H9 (cell line): ENCODE results near the gene ABR. TPM values are rescaled to one million over a fixed set of nuclear protein-coding genes. Genes with fewer than 3 reads are reported as not detected.

Experiments used
- DNase-seq: peaks from one replicate; pipeline ENCODE4 v3.0.0-alpha.2; 2017
- H2AFZ ChIP-seq: one replicate; pipeline ENCODE4 v1.6.1; 2013; ENCODE audit warnings: mild to moderate bottlenecking, low read length, control low read depth, moderate library complexity
- H2AK5ac ChIP-seq: 2 replicates; pipeline ENCODE4 v1.6.1; 2013; ENCODE audit warnings: low read length, control low read depth, mixed read lengths; ENCODE audit not compliant: insufficient read length
- H2BK120ac ChIP-seq: one replicate; pipeline ENCODE4 v1.6.1; 2013; ENCODE audit warnings: low read depth, mild to moderate bottlenecking, low read length, control low read depth, inconsistent platforms; ENCODE audit not compliant: poor library complexity, severe bottlenecking
- H2BK12ac ChIP-seq: 2 replicates; pipeline ENCODE4 v1.6.1; 2013; ENCODE audit warnings: low read length, control low read depth, mixed read lengths, low read depth; ENCODE audit not compliant: insufficient read length
- H2BK15ac ChIP-seq: 2 replicates; pipeline ENCODE4 v1.6.1; 2013; ENCODE audit warnings: low read depth, low read length, control low read depth
- H2BK20ac ChIP-seq: one replicate; pipeline ENCODE4 v1.6.1; 2013; ENCODE audit warnings: low read depth, mild to moderate bottlenecking, low read length, control low read depth, inconsistent platforms; ENCODE audit not compliant: poor library complexity, severe bottlenecking
- H2BK5ac ChIP-seq: 2 replicates; pipeline ENCODE4 v1.6.1; 2013; ENCODE audit warnings: low read length, control low read depth, mixed read lengths; ENCODE audit not compliant: insufficient read length
- H3K14ac ChIP-seq: 2 replicates; pipeline ENCODE4 v1.6.1; 2013; ENCODE audit warnings: low read length, control low read depth; ENCODE audit not compliant: insufficient read depth
- H3K18ac ChIP-seq: 2 replicates; pipeline ENCODE4 v1.6.1; 2013; ENCODE audit warnings: low read depth, mild to moderate bottlenecking, mixed read lengths, low read length, control low read depth; ENCODE audit not compliant: insufficient read length
- H3K23ac ChIP-seq: 2 replicates; pipeline ENCODE4 v1.6.1; 2013; ENCODE audit warnings: low read length, control low read depth, mixed read lengths, low read depth; ENCODE audit not compliant: insufficient read length
- H3K23me2 ChIP-seq: 2 replicates; pipeline ENCODE4 v1.6.1; 2013; ENCODE audit warnings: low read depth, mild to moderate bottlenecking, mixed read lengths, low read length, control low read depth; ENCODE audit not compliant: insufficient read length, poor library complexity, severe bottlenecking
- H3K27ac ChIP-seq: 2 replicates; pipeline ENCODE4 v1.5.1; 2013; ENCODE audit warnings: low read length, control low read depth, mixed read lengths, low read depth; ENCODE audit not compliant: insufficient read length
- H3K27me3 ChIP-seq: 2 replicates; pipeline ENCODE4 v1.6.1; 2013; ENCODE audit warnings: low read length, control low read depth, inconsistent platforms; ENCODE audit not compliant: insufficient read depth
- H3K4ac ChIP-seq: 2 replicates; pipeline ENCODE4 v1.6.1; 2013; ENCODE audit warnings: low read depth, mild to moderate bottlenecking, control low read depth, inconsistent platforms, low read length, moderate library complexity
- H3K4me1 ChIP-seq: 2 replicates; pipeline ENCODE4 v1.6.1; 2013; ENCODE audit warnings: low read length, control low read depth, inconsistent platforms; ENCODE audit not compliant: insufficient read depth
- H3K4me2 ChIP-seq: 2 replicates; pipeline ENCODE4 v1.6.1; 2013; ENCODE audit warnings: low read length, control low read depth, mixed read lengths; ENCODE audit not compliant: insufficient read length, insufficient read depth
- H3K56ac ChIP-seq: 2 replicates; pipeline ENCODE4 v1.6.1; 2013; ENCODE audit warnings: low read depth, mild to moderate bottlenecking, mixed read lengths, low read length, control low read depth; ENCODE audit not compliant: insufficient read length
- H3K79me1 ChIP-seq: 2 replicates; pipeline ENCODE4 v1.6.1; 2013; ENCODE audit warnings: low read depth, mild to moderate bottlenecking, moderate library complexity, low read length, control low read depth, inconsistent platforms; ENCODE audit not compliant: insufficient read depth, poor library complexity, severe bottlenecking
- H3K79me2 ChIP-seq: 2 replicates; pipeline ENCODE4 v1.6.1; 2013; ENCODE audit warnings: low read length, control low read depth, inconsistent platforms; ENCODE audit not compliant: insufficient read depth
- H3K9ac ChIP-seq: 2 replicates; pipeline ENCODE4 v1.6.1; 2013; ENCODE audit warnings: low read length, control low read depth, mixed read lengths; ENCODE audit not compliant: insufficient read length; ENCODE audit errors: extremely low read depth
- H3K9me3 ChIP-seq: one replicate; pipeline ENCODE4 v1.6.1; 2013; ENCODE audit warnings: low read depth, low read length, inconsistent platforms; ENCODE audit not compliant: control insufficient read depth
- H3T11ph ChIP-seq: one replicate; pipeline ENCODE4 v1.6.1; 2013; ENCODE audit warnings: mild to moderate bottlenecking, low read length, control low read depth, inconsistent platforms
- H4K20me1 ChIP-seq: one replicate; pipeline ENCODE4 v1.6.1; 2013; ENCODE audit not compliant: control insufficient read depth, insufficient read length, insufficient read depth
- H4K5ac ChIP-seq: 2 replicates; pipeline ENCODE4 v1.6.1; 2013; ENCODE audit warnings: low read depth, mild to moderate bottlenecking, mixed read lengths, low read length, control low read depth; ENCODE audit not compliant: insufficient read length
- H4K8ac ChIP-seq: replicated peaks from 2 replicates; pipeline ENCODE4 v1.6.1; 2013; ENCODE audit warnings: low read length, control low read depth, mixed read lengths, low read depth; ENCODE audit not compliant: insufficient read length
- H4K91ac ChIP-seq: 2 replicates; pipeline ENCODE4 v1.6.1; 2013; ENCODE audit warnings: low read depth, mild to moderate bottlenecking, moderate library complexity, mixed read lengths, low read length, control low read depth; ENCODE audit not compliant: insufficient read length
- H3K27ac Mint-ChIP-seq, 3 experiments: 2 replicates in 2 of 3; 3 replicates in 1 of 3; pipeline ENCODE4 v1.8.0; 2020 to 2021; ENCODE audit warnings: mixed read lengths in 3 of 3, mild to moderate bottlenecking in 1 of 3, moderate library complexity in 1 of 3
- H3K27me3 Mint-ChIP-seq: 2 replicates; pipeline ENCODE4 v1.8.0; 2021; ENCODE audit warnings: low read depth, mild to moderate bottlenecking, moderate library complexity, mixed read lengths
- H3K36me3 Mint-ChIP-seq, 3 experiments: 2 replicates in 2 of 3; 3 replicates in 1 of 3; pipeline ENCODE4 v1.8.0; 2020 to 2021; ENCODE audit warnings: low read depth in 3 of 3, mixed read lengths in 3 of 3; ENCODE audit not compliant: insufficient read depth in 1 of 3
- H3K4me1 Mint-ChIP-seq, 2 experiments: 2 replicates each; pipeline ENCODE4 v1.8.0; 2020; ENCODE audit warnings: mixed read lengths in 2 of 2
- H3K4me3 Mint-ChIP-seq, 2 experiments: 2 replicates in 1 of 2; 3 replicates in 1 of 2; pipeline ENCODE4 v1.8.0; 2020 to 2021; ENCODE audit warnings: mild to moderate bottlenecking in 2 of 2, mixed read lengths in 2 of 2, moderate library complexity in 1 of 2
- H3K9me3 Mint-ChIP-seq, 2 experiments: 2 replicates in 1 of 2; 3 replicates in 1 of 2; pipeline ENCODE4 v1.8.0; 2020; ENCODE audit warnings: mild to moderate bottlenecking in 2 of 2, mixed read lengths in 2 of 2, moderate library complexity in 1 of 2
- CTCF ChIP-seq: fragments of 200-600 bp; sonication (generic); conservative IDR thresholded peaks from 3 replicates; pipeline ENCODE4 v1.8.0; 2021; ENCODE audit warnings: antibody characterized with exemption, mild to moderate bottlenecking
- WGBS: extraction: QIAGEN DNeasy Blood & Tissue Kit; methylation state at CpG from one replicate; pipeline ENCODE4 v1.1.7; 2013; ENCODE audit warnings: missing lambda C conversion rate, low lambda C conversion rate, mixed read lengths; ENCODE audit not compliant: insufficient read length; ENCODE audit errors: extremely low coverage; 5-methylcytosine and 5-hydroxymethylcytosine counted together
- total RNA-seq: library from RNA; stranded (reverse); gene quantifications from 2 replicates; pipeline ENCODE4 v1.2.1, GENCODE V29; 2021

Gene ABR
- total RNA-seq, 1 experiment from 2014 or later = 34.7 TPM

- H3K23me2 ChIP-seq = no peaks in the 10 kb centered on the region
- H3K9me3 ChIP-seq = no peaks in the 10 kb centered on the region
- H3K56ac ChIP-seq = no peak overlapping the region
- H2BK20ac ChIP-seq = no peak overlapping the region
- peak overlapping the region in 2 of 3 experiments; percentile 54 to 68; a peak in 1 of 7 replicates for H3K27ac Mint-ChIP-seq
- H3K27me3 Mint-ChIP-seq = no peaks in the 10 kb centered on the region; the same call in 1 of the 2 replicates
- H4K8ac ChIP-seq = no peak overlapping the region
- no peak overlapping the region for H4K5ac ChIP-seq
- H3K9ac ChIP-seq = no peak overlapping the region
- H3K4me1 Mint-ChIP-seq = peaks cover 3 to 14% of the 10 kb centered on the region in 2 experiments
- no peak overlapping the region for H3K4me3 Mint-ChIP-seq
- H3K4ac ChIP-seq = no peak overlapping the region
- no peaks in the 10 kb centered on the region; the same call in 1 of the 2 replicates for H3K4me1 ChIP-seq
- no peak for DNase-seq
- no peak overlapping the region for H4K91ac ChIP-seq
- H3K27ac ChIP-seq = no peak overlapping the region
- no peaks in the 10 kb centered on the region for H3K27me3 ChIP-seq
- no peak overlapping the region for H2BK120ac ChIP-seq
- H3T11ph ChIP-seq = no peak overlapping the region
- no peak overlapping the region for H3K18ac ChIP-seq
- H3K79me1 ChIP-seq = no peaks in the 10 kb centered on the region
- no peak overlapping the region for H3K4me2 ChIP-seq
- H3K79me2 ChIP-seq = no peaks in the 10 kb centered on the region
- H3K36me3 Mint-ChIP-seq = peaks cover 9 to 17% (median 12%) of the 10 kb centered on the region in 3 experiments; a peak in 6 of 7 replicates
- H2AK5ac ChIP-seq = no peak overlapping the region
- no peak for TF ChIP-seq CTCF
- no CpG with 5 or more reads among the region's 14 CpGs for WGBS
- no peak overlapping the region for H2BK12ac ChIP-seq
- H3K14ac ChIP-seq = no peak overlapping the region; the same call in 1 of the 2 replicates
- H3K9me3 Mint-ChIP-seq = no peaks in the 10 kb centered on the region
- no peak overlapping the region for H2BK15ac ChIP-seq
- H2BK5ac ChIP-seq = no peak overlapping the region
- no peaks in the 10 kb centered on the region for H4K20me1 ChIP-seq
- no peak overlapping the region for H3K23ac ChIP-seq
- no peak overlapping the region for H2AFZ ChIP-seq
These were observed 87.9 kb downstream of the ABR start for GRCh38 chr17:1091900-1092299.
